ENCODE measurements around the gene S100A16. TPM values are rescaled to one million over a fixed set of nuclear protein-coding genes. Genes with fewer than 3 reads are reported as not detected.

Gene S100A16
- total RNA-seq, 1 experiment from 2014 or later = 1,014 TPM

DNA sequence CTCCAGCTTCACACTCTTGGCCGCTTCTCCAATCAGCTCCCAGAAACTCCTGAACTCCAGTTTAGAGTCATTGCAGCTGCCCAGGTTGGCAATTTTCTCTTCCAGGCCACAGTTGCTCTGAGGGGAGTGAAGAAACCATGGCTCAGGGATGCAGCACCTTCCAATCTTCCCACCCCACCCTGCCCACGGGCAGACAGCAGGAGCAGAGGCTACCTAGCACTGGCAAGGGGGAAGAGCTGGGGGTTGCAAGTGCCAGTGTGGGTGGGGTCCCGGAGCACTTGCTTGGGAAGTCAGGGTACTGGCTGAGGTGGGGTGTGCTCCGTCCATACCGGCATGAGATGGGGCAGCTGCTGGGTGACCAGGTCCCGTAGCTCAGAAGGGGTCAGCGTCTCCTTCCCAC is 2.0 kb upstream of the S100A16 start:
- no peak for DNase-seq (ENCODE audit: unreplicated experiment)
- POLR2A ChIA-PET = interaction anchor here (0.7 to 46.1 kb wide), 23 partner anchors 1 to 660 kb away, joined by 3 to 1272 read pairs (median 6); partner anchors contain the start of genes CHTOP, ILF2, RAB13 and S100A1
- no peaks in the 10 kb centered on the region for H3K27me3 Mint-ChIP-seq (ENCODE audit: insufficient read depth, unreplicated experiment)
- H3K27ac Mint-ChIP-seq (ENCODE audit: low read depth, unreplicated experiment) = peak overlapping the region; percentile 94
- CTCF ChIA-PET = interaction anchor here (0.7 to 11.8 kb wide), 15 partner anchors 7 to 371 kb away, joined by 3 to 214 read pairs (median 5); partner anchors contain the start of genes RAB13, S100A1 and S100A13
- intact Hi-C loops (cut with micrococcal nuclease) = loop anchor here (5.0 kb wide), 1 partner anchor 372 kb away; the partner anchor contains the start of gene RAB13
- H3K9me3 Mint-ChIP-seq (ENCODE audit: unreplicated experiment) = no peaks in the 10 kb centered on the region
- peaks cover 32% of the 10 kb centered on the region for H3K36me3 Mint-ChIP-seq (ENCODE audit: insufficient read depth, unreplicated experiment)
- BruUV-seq (replicated peaks) = no TSS peak
- H3K4me3 Mint-ChIP-seq (ENCODE audit: unreplicated experiment) = peak overlapping the region; percentile 90
- H3K4me1 Mint-ChIP-seq (ENCODE audit: insufficient read depth, unreplicated experiment) = peaks cover 64% of the 10 kb centered on the region
- TF ChIP-seq, protein P1, sequence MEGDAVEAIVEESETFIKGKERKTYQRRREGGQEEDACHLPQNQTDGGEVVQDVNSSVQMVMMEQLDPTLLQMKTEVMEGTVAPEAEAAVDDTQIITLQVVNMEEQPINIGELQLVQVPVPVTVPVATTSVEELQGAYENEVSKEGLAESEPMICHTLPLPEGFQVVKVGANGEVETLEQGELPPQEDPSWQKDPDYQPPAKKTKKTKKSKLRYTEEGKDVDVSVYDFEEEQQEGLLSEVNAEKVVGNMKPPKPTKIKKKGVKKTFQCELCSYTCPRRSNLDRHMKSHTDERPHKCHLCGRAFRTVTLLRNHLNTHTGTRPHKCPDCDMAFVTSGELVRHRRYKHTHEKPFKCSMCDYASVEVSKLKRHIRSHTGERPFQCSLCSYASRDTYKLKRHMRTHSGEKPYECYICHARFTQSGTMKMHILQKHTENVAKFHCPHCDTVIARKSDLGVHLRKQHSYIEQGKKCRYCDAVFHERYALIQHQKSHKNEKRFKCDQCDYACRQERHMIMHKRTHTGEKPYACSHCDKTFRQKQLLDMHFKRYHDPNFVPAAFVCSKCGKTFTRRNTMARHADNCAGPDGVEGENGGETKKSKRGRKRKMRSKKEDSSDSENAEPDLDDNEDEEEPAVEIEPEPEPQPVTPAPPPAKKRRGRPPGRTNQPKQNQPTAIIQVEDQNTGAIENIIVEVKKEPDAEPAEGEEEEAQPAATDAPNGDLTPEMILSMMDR (IDR thresholded peaks at IDR 0.05; ENCODE audit: unreplicated experiment) = no peak

DNA sequence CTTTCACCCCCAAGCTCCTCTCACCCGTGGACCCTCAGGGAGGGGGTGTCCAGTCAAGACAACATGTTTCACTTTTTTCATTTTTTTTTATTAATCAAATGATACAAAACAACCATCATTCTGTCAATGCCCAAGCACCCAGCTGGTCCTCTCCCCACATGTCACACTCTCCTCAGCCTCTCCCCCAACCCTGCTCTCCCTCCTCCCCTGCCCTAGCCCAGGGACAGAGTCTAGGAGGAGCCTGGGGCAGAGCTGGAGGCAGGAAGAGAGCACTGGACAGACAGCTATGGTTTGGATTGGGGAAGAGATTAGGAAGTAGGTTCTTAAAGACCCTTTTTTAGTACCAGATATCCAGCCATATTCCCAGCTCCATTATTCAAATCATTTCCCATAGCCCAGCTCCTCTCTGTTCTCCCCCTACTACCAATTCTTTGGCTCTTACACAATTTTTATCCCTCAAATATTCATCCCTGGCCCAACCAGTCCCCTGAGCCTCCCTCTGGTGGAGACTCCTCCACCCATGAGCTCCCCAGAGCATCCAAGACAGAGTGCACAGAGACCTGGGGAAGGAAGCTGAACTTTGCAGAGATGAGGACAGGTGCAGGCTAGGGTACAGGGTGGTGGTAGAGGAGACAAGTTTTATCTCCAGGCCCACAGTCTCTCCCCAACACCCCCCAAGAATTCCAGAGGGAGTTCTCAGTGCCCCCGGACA is 1.4 kb upstream of the S100A16 start:
- peak; percentile 30 for DNase-seq (ENCODE audit: unreplicated experiment)
- intact Hi-C loops (cut with micrococcal nuclease) = no loop called here
- TF ChIP-seq, protein P1 (IDR thresholded peaks at IDR 0.05; ENCODE audit: unreplicated experiment) = no peak
- Mint-ChIP-seq H3K27ac (ENCODE audit: low read depth, unreplicated experiment) (peak overlapping the region; percentile 94), H3K4me1 (ENCODE audit: insufficient read depth, unreplicated experiment) (peaks cover 70% of the 10 kb centered on the region), H3K36me3 (ENCODE audit: insufficient read depth, unreplicated experiment) (peaks cover 30% of the 10 kb centered on the region), H3K27me3 (ENCODE audit: insufficient read depth, unreplicated experiment) (no peaks in the 10 kb centered on the region), H3K4me3 (ENCODE audit: unreplicated experiment) (peak overlapping the region; percentile 90), H3K9me3 (ENCODE audit: unreplicated experiment) (no peaks in the 10 kb centered on the region)
- POLR2A ChIA-PET = interaction anchor here (0.7 to 46.1 kb wide), 23 partner anchors 1 to 372 kb away, joined by 3 to 1272 read pairs (median 6); partner anchors contain the start of genes CHTOP, ILF2, RAB13 and S100A1
- CTCF ChIA-PET = interaction anchor here (0.7 to 11.8 kb wide), 18 partner anchors 11 to 372 kb away, joined by 3 to 214 read pairs (median 4); partner anchors contain the start of genes RAB13, S100A1 and S100A13
- no TSS peak for BruUV-seq (replicated peaks)

DNA sequence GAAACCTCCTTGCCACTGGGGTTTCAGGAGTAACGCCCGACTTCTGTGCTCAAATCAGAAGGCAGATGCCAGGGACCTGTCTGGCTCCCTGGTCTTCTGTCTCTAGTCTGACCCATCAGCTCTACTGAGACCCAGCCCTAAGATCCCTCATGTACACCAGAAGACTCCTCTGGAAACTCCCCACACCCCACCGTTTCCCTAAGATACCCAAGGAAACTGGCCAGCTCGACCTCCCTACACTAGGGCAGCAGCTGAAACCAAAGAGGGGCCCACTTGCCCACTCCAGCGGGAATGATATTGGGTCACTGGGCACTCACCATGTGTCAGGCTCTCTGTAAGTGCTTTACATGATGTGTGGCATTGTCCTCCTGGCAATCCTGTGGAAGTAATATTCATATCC is 469 bp upstream of the S100A16 start:
- intact Hi-C loops (cut with micrococcal nuclease) = loop anchor here (1.0 kb wide), 1 partner anchor 21 kb away; the partner anchor contains the start of gene CHTOP

More for the DNA sequence above, 469 bp upstream of the S100A16 start:
- DNase-seq (ENCODE audit: unreplicated experiment) = no peak
- POLR2A ChIA-PET = interaction anchor here (0.6 to 46.1 kb wide), 30 partner anchors 2 to 354 kb away, joined by 3 to 1272 read pairs (median 9); partner anchors contain the start of genes CHTOP, CREB3L4, GATAD2B and ILF2
- no peaks in the 10 kb centered on the region for H3K27me3 Mint-ChIP-seq (ENCODE audit: insufficient read depth, unreplicated experiment)
- BruUV-seq (replicated peaks) = no TSS peak
- TF ChIP-seq, protein P1 (IDR thresholded peaks at IDR 0.05; ENCODE audit: unreplicated experiment) = no peak
- peak overlapping the region; percentile 90 for H3K4me3 Mint-ChIP-seq (ENCODE audit: unreplicated experiment)
- peaks cover 79% of the 10 kb centered on the region for H3K4me1 Mint-ChIP-seq (ENCODE audit: insufficient read depth, unreplicated experiment)
- peaks cover 25% of the 10 kb centered on the region for H3K36me3 Mint-ChIP-seq (ENCODE audit: insufficient read depth, unreplicated experiment)
- H3K27ac Mint-ChIP-seq (ENCODE audit: low read depth, unreplicated experiment) = peak overlapping the region; percentile 94
- H3K9me3 Mint-ChIP-seq (ENCODE audit: unreplicated experiment) = no peaks in the 10 kb centered on the region
- CTCF ChIA-PET = interaction anchor here (0.6 to 11.8 kb wide), 12 partner anchors 14 to 373 kb away, joined by 3 to 214 read pairs (median 6); partner anchors contain the start of genes RAB13, S100A1 and S100A13

All from MCF 10A (cell line).